Measurements from ENCODE around the gene KLHL6. TPM values are rescaled to one million over a fixed set of nuclear protein-coding genes. Genes with fewer than 3 reads are reported as not detected.
A peak's percentile ranks its signal among the peaks of the same experiment; 100 is the strongest.

KLHL6 gene
- total and polyA plus RNA-seq, 4 experiments from 2014 or later, result 8.4 to 56.1 (median 39.5) TPM

DNA sequence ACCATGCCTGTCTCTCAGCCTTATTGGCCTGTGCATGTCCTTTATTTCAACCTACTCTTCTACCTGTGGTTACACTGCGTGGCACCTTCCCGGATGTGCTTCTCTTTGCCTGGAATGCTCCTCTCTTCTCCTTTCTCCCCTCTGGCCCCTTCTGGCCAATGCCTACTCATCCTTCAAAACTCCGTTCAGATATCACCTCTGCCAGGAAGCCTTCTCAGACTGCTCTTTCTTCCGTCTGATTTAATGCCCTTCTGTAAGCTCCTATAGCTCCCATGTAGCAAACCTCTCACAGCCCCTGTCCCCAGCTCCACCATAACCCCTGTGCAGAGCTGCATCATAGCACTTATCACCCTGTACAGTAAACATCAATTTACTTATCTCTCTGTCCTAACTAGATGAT, 13.2 kb downstream of the KLHL6 start:
- Histone ChIP-seq H3K9me3 (ENCODE audit: control insufficient read depth in 1 of 2, low read length in 2 of 2) (no peaks in the 10 kb centered on the region), H3K36me3 (ENCODE audit: insufficient read depth, low read length) (no peaks in the 10 kb centered on the region), H3K4me3 (ENCODE audit: low read length in 2 of 2) (no peak overlapping the region), H3K27ac (ENCODE audit: low read depth, low read length) (no peak overlapping the region), H3K27me3 (ENCODE audit: insufficient read depth, low read length) (no peaks in the 10 kb centered on the region), H3K4me1 (ENCODE audit: insufficient read depth, low read length) (peaks cover 75% of the 10 kb centered on the region)
- Mint-ChIP-seq H3K27ac (peak overlapping the region; percentile 24 to 94 (median 74)), H3K9me3 (no peaks in the 10 kb centered on the region), H3K4me3 (peak overlapping the region in 7 of 8 donors; percentile 14 to 72 (median 51)), H3K36me3 (peaks cover 19 to 30% of the 10 kb centered on the region in 2 donors), H3K4me1 (peaks cover 58 to 98% (median 80%) of the 10 kb centered on the region in 4 donors), H3K27me3 (no peaks in the 10 kb centered on the region)
- ChIA-PET CTCF (ENCODE audit: partially characterized antibody) (interaction anchor here (1.6 kb wide), 1 partner anchor 17 kb away, joined by 5 read pairs; no protein-coding TSS in a partner anchor), POLR2A (ENCODE audit: partially characterized antibody) (interaction anchor here (0.6 kb wide), 1 partner anchor 26 kb away, joined by 3 read pairs; no protein-coding TSS in a partner anchor)
- DNase-seq, result no peak
- intact Hi-C loops (cut with micrococcal nuclease), result no loop called here

DNA sequence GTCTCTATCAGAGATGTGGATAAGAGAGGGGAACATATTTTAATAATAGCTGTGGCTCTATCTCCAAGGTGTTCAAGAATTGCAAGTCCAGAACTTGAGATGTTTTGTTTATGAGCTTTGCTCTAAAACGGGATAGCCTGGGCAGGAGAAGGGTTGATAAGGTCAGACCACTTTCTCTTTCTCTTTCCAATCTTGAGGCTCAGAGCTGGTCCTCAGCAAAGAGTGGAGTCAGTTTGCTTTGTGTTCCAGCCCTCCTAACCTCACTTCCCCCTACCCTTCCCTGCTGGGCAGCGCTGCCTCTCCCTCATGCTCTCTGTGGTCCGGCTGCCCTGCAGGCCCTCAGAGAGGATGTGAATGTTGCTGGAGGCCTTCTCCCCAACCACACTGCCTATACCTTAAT, 13.8 kb downstream of the KLHL6 start:
- ChIA-PET POLR2A (ENCODE audit: partially characterized antibody) (interaction anchor here (0.9 to 2.1 kb wide), 3 partner anchors 11 to 114 kb away, joined by 3 to 9 read pairs (median 6); no protein-coding TSS in a partner anchor), CTCF (ENCODE audit: partially characterized antibody) (interaction anchor here (1.6 kb wide), 1 partner anchor 18 kb away, joined by 5 read pairs; no protein-coding TSS in a partner anchor)
- no peak for DNase-seq
- H3K27me3 Mint-ChIP-seq, result no peaks in the 10 kb centered on the region
- H3K4me3 Mint-ChIP-seq, result peak overlapping the region in 7 of 8 donors; percentile 14 to 72 (median 51)
- no peak overlapping the region for H3K27ac ChIP-seq (ENCODE audit: low read depth, low read length)
- H3K9me3 Mint-ChIP-seq, result no peaks in the 10 kb centered on the region
- H3K4me1 ChIP-seq (ENCODE audit: insufficient read depth, low read length), result peaks cover 80% of the 10 kb centered on the region
- no peak overlapping the region for H3K4me3 ChIP-seq (ENCODE audit: low read length in 2 of 2)
- intact Hi-C loops (cut with micrococcal nuclease), result no loop called here
- peaks cover 57 to 98% (median 82%) of the 10 kb centered on the region in 4 donors for H3K4me1 Mint-ChIP-seq
- peaks cover 18 to 27% of the 10 kb centered on the region in 2 donors for H3K36me3 Mint-ChIP-seq
- H3K27me3 ChIP-seq (ENCODE audit: insufficient read depth, low read length), result no peaks in the 10 kb centered on the region
- H3K27ac Mint-ChIP-seq, result peak overlapping the region; percentile 24 to 94 (median 74)
- H3K9me3 ChIP-seq (ENCODE audit: control insufficient read depth in 1 of 2, low read length in 2 of 2), result no peaks in the 10 kb centered on the region
- H3K36me3 ChIP-seq (ENCODE audit: insufficient read depth, low read length), result no peaks in the 10 kb centered on the region

DNA sequence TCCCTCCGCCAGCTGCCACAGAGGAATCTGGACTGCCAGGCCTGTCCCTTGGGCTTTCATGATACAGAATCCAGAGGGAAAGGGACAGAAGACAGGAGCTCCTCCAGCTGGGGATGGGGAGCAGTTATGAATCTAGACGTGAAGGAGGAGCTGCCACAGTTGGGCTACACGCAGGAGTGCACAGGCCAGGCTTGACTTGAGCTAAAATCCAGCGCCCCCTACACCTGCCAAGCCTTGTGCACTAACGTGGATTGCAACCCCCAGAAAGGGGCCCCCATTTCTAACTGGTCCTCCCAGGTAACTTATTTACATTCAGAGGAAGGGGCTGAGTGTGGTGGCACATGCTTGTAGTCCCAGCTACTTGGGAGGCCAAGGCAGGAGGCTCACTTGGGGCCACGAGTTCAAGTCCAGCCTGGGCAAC, 14.3 kb downstream of the KLHL6 start:
- Mint-ChIP-seq H3K27ac (peak overlapping the region; percentile 39 to 94 (median 84)), H3K27me3 (no peaks in the 10 kb centered on the region), H3K4me3 (peak overlapping the region in 7 of 8 donors; percentile 46 to 72 (median 59)), H3K4me1 (peaks cover 59 to 96% (median 83%) of the 10 kb centered on the region in 4 donors), H3K36me3 (peaks cover 14 to 25% of the 10 kb centered on the region in 2 donors), H3K9me3 (no peaks in the 10 kb centered on the region)
- Histone ChIP-seq H3K27ac (ENCODE audit: low read depth, low read length) (no peak overlapping the region), H3K27me3 (ENCODE audit: insufficient read depth, low read length) (no peaks in the 10 kb centered on the region), H3K4me1 (ENCODE audit: insufficient read depth, low read length) (peaks cover 85% of the 10 kb centered on the region), H3K9me3 (ENCODE audit: control insufficient read depth in 1 of 2, low read length in 2 of 2) (no peaks in the 10 kb centered on the region), H3K36me3 (ENCODE audit: insufficient read depth, low read length) (no peaks in the 10 kb centered on the region), H3K4me3 (ENCODE audit: low read length in 2 of 2) (no peak overlapping the region)
- DNase-seq, result no peak
- CTCF ChIA-PET (ENCODE audit: partially characterized antibody), result interaction anchor here (0.9 to 1.6 kb wide), 3 partner anchors 14 to 226 kb away, joined by 3 to 5 read pairs (median 3); partner anchors contain the start of gene KLHL6
- intact Hi-C loops (cut with micrococcal nuclease), result no loop called here
- POLR2A ChIA-PET (ENCODE audit: partially characterized antibody), result interaction anchor here (0.9 to 2.1 kb wide), 3 partner anchors 12 to 114 kb away, joined by 3 to 9 read pairs (median 6); no protein-coding TSS in a partner anchor

DNA sequence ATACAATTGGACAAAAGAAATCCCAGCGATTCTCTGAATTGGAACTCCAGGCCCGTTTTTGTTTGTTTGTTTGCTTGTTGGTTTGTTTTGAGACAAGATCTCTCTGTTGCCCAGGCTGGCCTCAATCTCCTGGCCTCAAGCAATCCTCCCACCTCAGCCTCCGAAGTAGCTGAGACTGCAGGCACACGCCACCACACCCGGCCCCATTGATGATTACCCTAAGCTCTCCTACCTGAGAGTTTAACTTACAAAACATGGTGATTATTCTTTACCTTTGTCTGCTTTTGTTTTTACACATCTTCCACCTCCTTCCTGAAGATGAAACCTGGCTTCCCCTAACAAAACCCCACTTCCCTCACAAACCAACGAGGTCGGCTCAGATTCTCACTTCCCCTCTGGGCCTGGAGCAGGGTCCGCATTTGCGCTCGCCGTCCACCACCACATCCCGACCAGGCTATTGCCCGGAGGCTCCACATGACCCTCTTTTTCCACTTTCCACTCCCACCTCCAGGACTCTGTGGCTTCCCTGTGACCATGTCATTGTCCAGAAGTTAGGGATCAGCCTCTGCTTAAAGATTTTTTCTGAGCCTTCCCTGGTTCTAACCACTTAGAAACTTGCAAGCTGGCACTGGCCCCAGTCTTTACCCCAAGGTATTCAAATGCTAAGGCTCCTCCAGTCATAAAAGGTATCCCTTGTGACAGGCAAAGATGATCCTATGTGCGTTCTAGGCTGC, 14.8 kb downstream of the KLHL6 start:
- H3K4me1 ChIP-seq (ENCODE audit: insufficient read depth, low read length), result peaks cover 81% of the 10 kb centered on the region
- intact Hi-C loops (cut with micrococcal nuclease), result no loop called here
- ChIA-PET CTCF (ENCODE audit: partially characterized antibody) (interaction anchor here (0.9 to 1.8 kb wide), 4 partner anchors 15 to 226 kb away, joined by 3 read pairs; partner anchors contain the start of gene KLHL6), POLR2A (ENCODE audit: partially characterized antibody) (interaction anchor here (1.7 to 2.1 kb wide), 2 partner anchors 12 to 96 kb away, joined by 6 to 9 read pairs; no protein-coding TSS in a partner anchor)
- no peaks in the 10 kb centered on the region for H3K27me3 ChIP-seq (ENCODE audit: insufficient read depth, low read length)
- peak overlapping the region; percentile 28 to 72 (median 56) for H3K4me3 Mint-ChIP-seq
- no peaks in the 10 kb centered on the region for H3K27me3 Mint-ChIP-seq
- DNase-seq, result no peak
- H3K9me3 ChIP-seq (ENCODE audit: control insufficient read depth in 1 of 2, low read length in 2 of 2), result no peaks in the 10 kb centered on the region
- no peak overlapping the region for H3K27ac ChIP-seq (ENCODE audit: low read depth, low read length)
- H3K9me3 Mint-ChIP-seq, result no peaks in the 10 kb centered on the region
- no peaks in the 10 kb centered on the region for H3K36me3 ChIP-seq (ENCODE audit: insufficient read depth, low read length)
- no peak overlapping the region for H3K4me3 ChIP-seq (ENCODE audit: low read length in 2 of 2)
- H3K4me1 Mint-ChIP-seq, result peaks cover 58 to 95% (median 81%) of the 10 kb centered on the region in 4 donors
- H3K36me3 Mint-ChIP-seq, result peaks cover 14 to 21% of the 10 kb centered on the region in 2 donors
- H3K27ac Mint-ChIP-seq, result peak overlapping the region; percentile 39 to 92 (median 82)

DNA sequence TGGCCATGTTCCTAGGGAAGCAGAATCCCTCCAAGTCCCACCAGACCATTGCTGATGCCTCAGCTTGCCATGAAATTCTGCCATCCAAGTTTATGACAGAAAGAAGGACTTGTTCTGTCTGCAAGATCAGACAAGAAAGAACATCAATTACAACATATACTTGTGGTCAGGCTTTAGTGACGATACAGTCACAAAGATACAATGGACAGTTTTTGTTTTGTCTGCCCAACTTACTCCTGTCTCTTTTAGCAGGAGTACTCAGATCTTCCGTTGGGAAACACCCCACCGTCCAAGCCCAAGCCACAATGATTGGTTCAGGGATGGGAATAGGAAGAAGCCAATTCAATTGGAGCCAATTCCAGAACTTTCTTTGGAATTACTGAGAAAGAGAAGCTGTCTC, 15.7 kb downstream of the KLHL6 start:
- H3K27ac ChIP-seq (ENCODE audit: low read depth, low read length), result no peak overlapping the region
- Mint-ChIP-seq H3K27ac (peak overlapping the region in 4 of 7 donors; percentile 73 to 84 (median 80)), H3K9me3 (no peaks in the 10 kb centered on the region), H3K36me3 (peaks cover 14 to 18% of the 10 kb centered on the region in 2 donors), H3K27me3 (no peaks in the 10 kb centered on the region), H3K4me1 (peaks cover 55 to 91% (median 77%) of the 10 kb centered on the region in 4 donors), H3K4me3 (peak overlapping the region in 3 of 8 donors; percentile 7 to 32 (median 28))
- no peaks in the 10 kb centered on the region for H3K27me3 ChIP-seq (ENCODE audit: insufficient read depth, low read length)
- ChIA-PET CTCF (ENCODE audit: partially characterized antibody) (interaction anchor here (1.0 to 1.8 kb wide), 2 partner anchors 52 to 65 kb away, joined by 3 read pairs; no protein-coding TSS in a partner anchor), POLR2A (ENCODE audit: partially characterized antibody) (interaction anchor here (1.5 to 2.1 kb wide), 2 partner anchors 12 to 13 kb away, joined by 4 to 9 read pairs; no protein-coding TSS in a partner anchor)
- H3K36me3 ChIP-seq (ENCODE audit: insufficient read depth, low read length), result no peaks in the 10 kb centered on the region
- H3K9me3 ChIP-seq (ENCODE audit: control insufficient read depth in 1 of 2, low read length in 2 of 2), result no peaks in the 10 kb centered on the region
- no peak for DNase-seq
- intact Hi-C loops (cut with micrococcal nuclease), result no loop called here
- peaks cover 77% of the 10 kb centered on the region for H3K4me1 ChIP-seq (ENCODE audit: insufficient read depth, low read length)
- H3K4me3 ChIP-seq (ENCODE audit: low read length in 2 of 2), result no peak overlapping the region

DNA sequence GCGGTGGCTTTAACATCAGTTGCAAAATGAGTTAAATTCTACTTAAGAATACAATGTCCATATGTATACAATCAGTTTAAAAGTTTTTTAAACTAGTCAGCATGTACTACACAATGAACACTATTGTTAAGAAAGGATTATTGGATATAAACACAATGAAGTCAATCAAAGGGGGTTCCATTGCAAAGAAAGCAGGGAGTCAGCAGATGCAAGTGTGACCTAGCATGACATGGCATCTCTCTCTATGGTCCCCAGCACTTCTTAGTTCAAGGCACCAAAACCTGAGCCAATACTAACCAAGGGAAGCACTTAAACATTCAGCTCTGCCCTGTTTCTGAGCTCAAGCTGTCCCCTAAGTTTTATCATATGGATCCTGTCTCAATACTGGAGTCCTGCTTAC, 17.0 kb downstream of the KLHL6 start:
- H3K27ac ChIP-seq (ENCODE audit: low read depth, low read length), result no peak overlapping the region
- H3K4me1 ChIP-seq (ENCODE audit: insufficient read depth, low read length), result peaks cover 76% of the 10 kb centered on the region
- peak overlapping the region in 1 of 8 donors; percentile 4 for H3K4me3 Mint-ChIP-seq
- H3K36me3 Mint-ChIP-seq, result peaks cover 7 to 21% of the 10 kb centered on the region in 2 donors
- no peaks in the 10 kb centered on the region for H3K9me3 ChIP-seq (ENCODE audit: control insufficient read depth in 1 of 2, low read length in 2 of 2)
- no peak overlapping the region for H3K4me3 ChIP-seq (ENCODE audit: low read length in 2 of 2)
- no peak for DNase-seq
- CTCF ChIA-PET (ENCODE audit: partially characterized antibody), result interaction anchor here (1.2 kb wide), 1 partner anchor 22 kb away, joined by 3 read pairs; no protein-coding TSS in a partner anchor
- H3K27me3 ChIP-seq (ENCODE audit: insufficient read depth, low read length), result no peaks in the 10 kb centered on the region
- no peaks in the 10 kb centered on the region for H3K27me3 Mint-ChIP-seq
- POLR2A ChIA-PET (ENCODE audit: partially characterized antibody), result interaction anchor here (1.5 kb wide), 1 partner anchor 10 kb away, joined by 4 read pairs; no protein-coding TSS in a partner anchor
- intact Hi-C loops (cut with micrococcal nuclease), result no loop called here
- H3K36me3 ChIP-seq (ENCODE audit: insufficient read depth, low read length), result no peaks in the 10 kb centered on the region
- peaks cover 54 to 84% (median 72%) of the 10 kb centered on the region in 4 donors for H3K4me1 Mint-ChIP-seq
- H3K9me3 Mint-ChIP-seq, result no peaks in the 10 kb centered on the region
- peak overlapping the region in 5 of 7 donors; percentile 3 to 76 (median 38) for H3K27ac Mint-ChIP-seq
